Amniotic stem cell (primary cell): ENCODE data around the gene KLHDC4.
"Not testable (repeated sequence)": the region's sequence is repeated elsewhere in the genome, so short reads cannot be mapped to it uniquely, and the experiment has no call there.

Experiments used
- DNase-seq: peaks from one replicate; lab custom pipeline; 2025; lab: John Stamatoyannopoulos, UW

Gene KLHDC4

GRCh38 chr16:87765776-87766484, at the start of gene KLHDC4:
Gene KLHDC4 (minus strand): TSS chr16:87765986. CDS start chr16:87765890, 96 bp downstream.
- DNase-seq, result peak; percentile 51

GRCh38 chr16:87815567-87815966, 49.8 kb upstream of the KLHDC4 start:
- DNase-seq, result no peak

DNA sequence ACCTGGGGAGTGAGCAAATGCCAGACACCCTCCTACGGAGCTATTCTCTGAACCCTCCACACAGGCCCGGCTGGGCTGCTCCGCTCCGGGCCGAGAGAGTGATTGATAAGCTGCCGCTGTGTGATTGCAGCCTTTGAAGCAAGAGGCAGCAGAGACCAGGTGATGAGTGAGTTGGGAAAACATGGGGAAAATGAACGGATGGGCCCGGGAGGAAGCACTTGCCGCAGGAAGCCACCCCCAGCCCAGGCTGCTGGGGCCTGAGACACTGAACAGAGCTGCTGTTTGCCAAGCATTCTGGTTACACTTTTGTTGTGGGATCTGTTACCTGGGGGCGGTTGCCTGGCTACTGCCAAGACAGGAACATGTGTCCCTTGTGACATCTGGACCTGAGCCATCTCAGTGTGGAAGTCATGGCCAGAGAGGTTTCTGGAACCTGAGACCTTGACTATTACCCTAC, 46.4 kb upstream of the KLHDC4 start:
- no peak for DNase-seq

DNA sequence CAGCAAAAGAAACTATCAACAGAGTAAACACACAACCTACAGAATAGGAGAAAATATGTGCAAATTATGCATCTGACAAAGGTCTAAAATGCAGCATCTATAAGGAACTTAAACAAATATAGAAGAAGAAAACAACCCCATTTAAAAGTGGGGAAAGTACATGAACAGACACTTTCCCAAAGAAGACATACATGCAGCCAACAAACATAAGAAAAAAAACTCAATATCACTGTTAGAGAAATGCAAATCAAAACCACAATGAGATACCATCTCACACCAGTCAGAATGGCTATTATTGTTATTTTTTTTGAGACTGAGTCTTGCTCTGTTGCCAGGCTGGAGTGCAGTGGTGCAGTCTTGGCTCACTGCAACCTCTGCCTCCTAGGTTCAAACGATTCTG, 45.7 kb upstream of the KLHDC4 start:
- DNase-seq, result not testable (repeated sequence)

DNA sequence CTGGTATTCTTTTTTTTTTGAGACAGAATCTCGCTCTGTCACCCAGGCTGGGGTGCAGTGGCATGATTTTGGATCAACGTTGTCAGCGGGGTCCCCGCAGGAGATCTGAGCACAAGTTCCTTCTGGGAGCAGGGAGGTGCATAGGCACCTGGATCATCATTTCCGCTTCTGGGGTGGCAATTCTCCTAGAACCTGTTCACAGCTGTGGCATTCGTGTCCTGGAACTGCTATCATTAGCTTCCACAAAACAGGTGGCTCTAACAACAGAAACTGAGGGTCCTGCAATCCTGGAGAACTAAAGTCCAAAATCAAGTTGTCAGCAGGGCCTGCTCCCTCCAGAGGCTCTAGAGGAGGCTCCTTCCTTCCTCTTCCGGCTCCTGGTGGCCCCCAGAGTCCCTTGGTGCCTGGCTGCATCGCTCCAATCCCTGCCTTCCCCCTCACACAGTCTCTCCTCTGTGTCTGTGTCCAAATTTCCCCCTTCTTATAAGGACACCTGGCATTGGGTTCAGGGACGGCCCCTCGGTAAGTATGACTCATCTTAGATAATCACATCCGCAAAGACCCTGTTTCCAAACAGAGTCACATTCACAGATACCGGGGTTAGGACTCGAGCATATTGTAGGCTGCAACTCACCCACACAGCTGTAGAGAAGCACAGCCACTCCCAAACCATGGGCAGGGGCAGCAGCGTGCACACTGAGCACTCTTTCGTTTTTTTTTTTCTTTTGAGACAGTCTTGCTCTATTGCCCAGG, 43.5 kb upstream of the KLHDC4 start:
- DNase-seq, result no peak

- no peak for DNase-seq
Measured at GRCh38 chr16:87808108-87808507, 42.3 kb upstream of the KLHDC4 start.

GRCh38 chr16:87806641-87807546, 41.1 kb upstream of the KLHDC4 start:
- peak; percentile 73 for DNase-seq

- DNase-seq, result no peak
Measured at GRCh38 chr16:87806261-87806640, 40.5 kb upstream of the KLHDC4 start.

DNA sequence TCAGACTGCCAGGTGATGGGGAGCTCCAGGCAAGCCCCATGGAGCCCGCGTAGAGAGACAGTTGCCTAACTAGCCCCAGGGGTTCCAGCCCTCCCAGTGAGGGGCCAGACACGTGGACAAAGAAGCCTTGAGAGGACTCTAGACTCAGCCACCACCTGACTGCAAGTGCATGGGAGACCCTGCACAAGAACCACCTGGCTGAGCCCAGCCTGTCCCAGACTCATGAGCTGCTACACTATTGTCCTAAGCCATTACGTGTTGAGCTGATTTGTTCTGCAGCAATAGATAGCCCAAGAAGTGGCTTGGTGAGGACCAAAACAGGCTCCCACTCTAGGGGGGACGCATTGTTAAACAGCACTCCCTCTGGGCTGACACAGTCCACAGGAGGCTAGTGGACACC, 37.6 kb upstream of the KLHDC4 start:
- DNase-seq, result no peak

- no peak for DNase-seq
Measured at GRCh38 chr16:87802670-87803069, 36.9 kb upstream of the KLHDC4 start.

DNA sequence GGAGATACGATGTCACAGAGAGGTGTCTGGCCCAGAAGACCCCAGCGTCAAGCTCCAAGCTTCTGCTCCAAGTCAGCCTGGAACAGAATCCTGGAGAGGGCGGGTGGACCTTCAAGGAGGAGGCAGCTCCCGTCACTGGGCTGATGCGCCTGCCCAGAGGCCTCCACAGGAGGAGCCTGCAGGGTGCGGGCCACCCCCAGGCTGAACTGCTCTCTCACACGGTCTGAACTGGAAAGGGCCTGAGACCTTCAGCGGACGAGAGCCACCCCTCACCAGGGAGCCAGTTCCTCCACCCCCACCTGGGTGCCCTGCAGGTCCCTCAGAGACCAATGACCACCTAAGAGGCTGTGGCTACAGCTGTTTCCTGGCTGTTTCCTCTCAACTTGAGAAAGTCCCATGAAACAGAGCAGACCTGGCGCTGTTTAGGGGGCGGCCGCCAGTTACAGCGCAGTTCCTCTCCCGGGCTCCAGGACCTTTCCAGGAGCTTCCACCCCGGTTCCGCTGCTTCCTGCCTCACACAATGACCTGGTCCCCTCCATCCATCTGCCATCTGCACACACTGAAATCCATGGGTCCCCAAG, 36.0 kb upstream of the KLHDC4 start:
- no peak for DNase-seq

DNA sequence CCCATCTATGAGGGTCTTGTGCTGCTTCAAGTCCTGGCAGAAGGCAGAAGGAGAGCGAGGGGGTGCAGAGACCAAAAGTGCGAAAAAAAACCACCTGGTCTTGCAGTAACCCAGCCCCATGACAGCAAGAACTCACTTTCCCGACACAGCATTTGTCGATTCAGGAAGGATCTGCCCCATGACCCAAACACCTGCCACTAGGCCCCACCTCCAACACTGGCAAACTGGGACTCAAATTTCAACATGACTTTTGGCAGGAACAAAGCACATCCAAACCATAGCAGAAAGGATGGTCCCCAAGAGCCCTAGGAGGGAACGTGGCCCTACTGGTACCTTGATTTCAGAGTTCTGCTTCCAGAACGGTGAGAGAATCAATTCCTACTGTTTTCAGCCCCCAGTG, 34.7 kb upstream of the KLHDC4 start:
- no peak for DNase-seq

GRCh38 chr16:87795336-87795735, 29.6 kb upstream of the KLHDC4 start:
- DNase-seq, result no peak

- DNase-seq, result no peak
Measured at GRCh38 chr16:87794485-87795078, 28.8 kb upstream of the KLHDC4 start.

- DNase-seq, result no peak
Measured at GRCh38 chr16:87792205-87792565, 26.4 kb upstream of the KLHDC4 start.

GRCh38 chr16:87791295-87792204, 25.8 kb upstream of the KLHDC4 start:
- DNase-seq, result no peak

GRCh38 chr16:87790292-87791100, 24.7 kb upstream of the KLHDC4 start:
- no peak for DNase-seq

DNA sequence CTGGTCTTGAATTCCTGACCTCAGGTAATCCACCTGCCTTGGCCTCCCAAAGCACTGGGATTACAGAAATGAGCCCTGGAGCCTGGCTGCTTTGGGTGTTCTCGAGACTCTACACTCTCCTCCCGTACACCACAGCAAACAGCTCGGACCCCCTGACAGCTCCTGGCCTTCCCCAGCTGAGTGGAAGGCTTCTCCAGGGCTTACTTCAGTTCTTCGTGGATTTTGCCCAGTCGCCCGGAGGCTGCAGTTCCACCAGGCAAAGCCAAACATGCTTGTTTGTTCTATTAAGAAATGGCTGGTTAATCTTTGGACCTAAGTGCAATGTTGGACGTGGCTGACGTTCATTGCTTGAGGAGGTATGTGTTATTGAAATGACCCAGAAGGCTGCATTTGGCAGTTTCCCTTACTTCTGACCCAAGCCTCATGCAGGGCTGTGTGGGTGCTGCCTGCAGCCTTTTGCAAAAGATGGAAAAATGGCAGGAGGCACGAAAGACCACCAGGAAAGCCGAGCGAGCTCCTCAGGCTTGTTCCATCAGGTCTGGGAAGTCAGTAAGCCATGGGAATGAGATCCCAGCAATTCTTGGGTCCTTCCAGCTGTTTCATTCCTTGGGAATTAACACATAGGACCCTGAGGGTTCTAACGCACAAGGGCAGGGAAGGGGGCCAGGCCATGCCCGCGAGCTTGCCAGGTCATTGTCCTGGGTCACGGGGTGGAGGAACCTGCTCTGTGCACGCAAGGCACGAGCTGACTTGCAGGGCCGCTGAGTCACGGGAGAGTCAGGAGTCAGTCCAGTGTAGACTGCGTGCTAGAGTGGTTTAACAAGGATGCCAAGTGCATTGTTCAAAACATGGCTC, 23.9 kb upstream of the KLHDC4 start:
- no peak for DNase-seq
